ENCODE measurements around the gene WDR74. TPM values are rescaled to one million over a fixed set of nuclear protein-coding genes. Genes with fewer than 3 reads are reported as not detected.

The WDR74 gene
- total and polyA plus RNA-seq, 9 of the 15 experiments (the other 6 are each of a cell fraction or from before 2014, with no cell fraction given) = 32.7 to 210 (median 114) TPM

- no peak for TF ChIP-seq ARNT (IDR thresholded peaks at IDR 0.05)
- no peak for TF ChIP-seq PTRF (tag; IDR thresholded peaks at IDR 0.05)
- no peak for TF ChIP-seq E2F4 (CRISPR knock-in tag; IDR thresholded peaks at IDR 0.05; ENCODE audit: low read depth)
- 0 out of 2 replicates have a peak, but pooled peaks have one; percentile 3 for TF ChIP-seq ATF6 (CRISPR knock-in tag; IDR thresholded peaks at IDR 0.05)
- no peak for TF ChIP-seq TAF9B (IDR thresholded peaks at IDR 0.05; ENCODE audit: partially characterized antibody)
- peak; percentile 14; the same call in 1 of the 2 replicates for TF ChIP-seq CREM (IDR thresholded peaks at IDR 0.05; ENCODE audit: low read depth)
- TF ChIP-seq ZNF445 (CRISPR knock-in tag; IDR thresholded peaks at IDR 0.05; ENCODE audit: low read depth) = no peak
- TF ChIP-seq TAL1 (IDR thresholded peaks at IDR 0.05) = no peak
- TF ChIP-seq FUS (optimal IDR thresholded peaks at IDR 0.05; ENCODE audit: low read depth, low read length) = peak; percentile 11
- no peak for TF ChIP-seq ELK3 (CRISPR knock-in tag; IDR thresholded peaks at IDR 0.05)
- TF ChIP-seq KDM5B (IDR thresholded peaks at IDR 0.05; ENCODE audit: insufficient replicate concordance, low read depth, low read length) = no peak
- no peak for TF ChIP-seq SIX5 (IDR thresholded peaks at IDR 0.05; ENCODE audit: borderline replicate concordance in 1 of 2, insufficient read depth in 1 of 2, low read depth in 1 of 2, low read length in 2 of 2)
- no peak for TF ChIP-seq ID3 (CRISPR knock-in tag; IDR thresholded peaks at IDR 0.05)
- peak; percentile 10; the same call in 1 of the 2 replicates for TF ChIP-seq ID3 (tag; IDR thresholded peaks at IDR 0.05)
- no peak for TF ChIP-seq SMARCC2 (IDR thresholded peaks at IDR 0.05; ENCODE audit: low read depth)
- no peak for TF ChIP-seq SOX6 (IDR thresholded peaks at IDR 0.05)
- TF ChIP-seq FOXA1 (IDR thresholded peaks at IDR 0.05; ENCODE audit: borderline replicate concordance) = no peak
- no peak for TF ChIP-seq ZNF740 (CRISPR knock-in tag; IDR thresholded peaks at IDR 0.05)
- TF ChIP-seq ZNF740 (tag; IDR thresholded peaks at IDR 0.05) = no peak
- 0 out of 2 replicates have a peak, but pooled peaks have one; percentile 20 for TF ChIP-seq LCOR (CRISPR knock-in tag; IDR thresholded peaks at IDR 0.05)
- 0 out of 2 replicates have a peak, but pooled peaks have one; percentile 20 for TF ChIP-seq ZNF436 (CRISPR knock-in tag; IDR thresholded peaks at IDR 0.05)
- TF ChIP-seq RFX5 (IDR thresholded peaks at IDR 0.05; ENCODE audit: low read depth, low read length) = no peak
- 0 out of 2 replicates have a peak, but pooled peaks have one; percentile 28 for TF ChIP-seq MEF2A (IDR thresholded peaks at IDR 0.05; ENCODE audit: control insufficient read depth, low read depth, low read length)
Observed at GRCh38 chr11:62854825-62855570, 15.6 kb upstream of the WDR74 start (continued).

Measured in K562 (cell line).